Measurements from ENCODE around the gene ZBTB20.

The ZBTB20 gene

GRCh38 chr3:115169808-115170207 is 22.7 kb upstream of the ZBTB20 start:
- no peak for DNase-seq (ENCODE audit: low spot score)
- in situ Hi-C loops (cut with MboI; ENCODE audit: low sequenced_read_pairs, unreplicated experiment) = no loop called here

GRCh38 chr3:115165701-115166100 is 18.6 kb upstream of the ZBTB20 start:
- TF ChIP-seq, protein P1, sequence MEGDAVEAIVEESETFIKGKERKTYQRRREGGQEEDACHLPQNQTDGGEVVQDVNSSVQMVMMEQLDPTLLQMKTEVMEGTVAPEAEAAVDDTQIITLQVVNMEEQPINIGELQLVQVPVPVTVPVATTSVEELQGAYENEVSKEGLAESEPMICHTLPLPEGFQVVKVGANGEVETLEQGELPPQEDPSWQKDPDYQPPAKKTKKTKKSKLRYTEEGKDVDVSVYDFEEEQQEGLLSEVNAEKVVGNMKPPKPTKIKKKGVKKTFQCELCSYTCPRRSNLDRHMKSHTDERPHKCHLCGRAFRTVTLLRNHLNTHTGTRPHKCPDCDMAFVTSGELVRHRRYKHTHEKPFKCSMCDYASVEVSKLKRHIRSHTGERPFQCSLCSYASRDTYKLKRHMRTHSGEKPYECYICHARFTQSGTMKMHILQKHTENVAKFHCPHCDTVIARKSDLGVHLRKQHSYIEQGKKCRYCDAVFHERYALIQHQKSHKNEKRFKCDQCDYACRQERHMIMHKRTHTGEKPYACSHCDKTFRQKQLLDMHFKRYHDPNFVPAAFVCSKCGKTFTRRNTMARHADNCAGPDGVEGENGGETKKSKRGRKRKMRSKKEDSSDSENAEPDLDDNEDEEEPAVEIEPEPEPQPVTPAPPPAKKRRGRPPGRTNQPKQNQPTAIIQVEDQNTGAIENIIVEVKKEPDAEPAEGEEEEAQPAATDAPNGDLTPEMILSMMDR (IDR thresholded peaks at IDR 0.05; ENCODE audit: borderline replicate concordance, control extremely low read depth, extremely low read depth, insufficient read depth, missing control alignments) = no peak
- in situ Hi-C loops (cut with MboI; ENCODE audit: low sequenced_read_pairs, unreplicated experiment) = no loop called here
- no peak for DNase-seq (ENCODE audit: low spot score)

More at GRCh38 chr3:115169808-115170207, 22.7 kb upstream of the ZBTB20 start:
- TF ChIP-seq, protein P1 (IDR thresholded peaks at IDR 0.05; ENCODE audit: borderline replicate concordance, control extremely low read depth, extremely low read depth, insufficient read depth, missing control alignments) = no peak

DNA sequence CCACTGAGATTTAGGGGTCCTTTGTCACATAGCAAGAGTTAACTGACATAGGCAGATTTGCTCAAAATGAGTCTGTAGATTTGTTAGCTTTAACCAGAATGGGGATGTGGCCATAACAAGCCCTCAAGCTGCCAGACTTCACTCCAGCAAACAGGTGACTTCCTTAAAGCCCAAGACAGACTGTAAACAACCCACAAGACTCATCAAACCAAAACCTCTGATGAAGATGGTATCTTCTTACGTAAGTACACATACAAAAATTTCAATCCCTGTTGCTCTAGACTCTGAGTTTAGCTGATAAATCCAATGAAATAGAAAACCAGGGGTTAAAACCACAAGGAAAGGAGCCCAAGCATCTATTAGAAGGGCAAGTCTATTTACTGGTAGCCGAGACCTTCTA is 18.2 kb upstream of the ZBTB20 start:
- in situ Hi-C loops (cut with MboI; ENCODE audit: low sequenced_read_pairs, unreplicated experiment) = no loop called here
- no peak for DNase-seq (ENCODE audit: low spot score)
- TF ChIP-seq, protein P1 (IDR thresholded peaks at IDR 0.05; ENCODE audit: borderline replicate concordance, control extremely low read depth, extremely low read depth, insufficient read depth, missing control alignments) = no peak

DNA sequence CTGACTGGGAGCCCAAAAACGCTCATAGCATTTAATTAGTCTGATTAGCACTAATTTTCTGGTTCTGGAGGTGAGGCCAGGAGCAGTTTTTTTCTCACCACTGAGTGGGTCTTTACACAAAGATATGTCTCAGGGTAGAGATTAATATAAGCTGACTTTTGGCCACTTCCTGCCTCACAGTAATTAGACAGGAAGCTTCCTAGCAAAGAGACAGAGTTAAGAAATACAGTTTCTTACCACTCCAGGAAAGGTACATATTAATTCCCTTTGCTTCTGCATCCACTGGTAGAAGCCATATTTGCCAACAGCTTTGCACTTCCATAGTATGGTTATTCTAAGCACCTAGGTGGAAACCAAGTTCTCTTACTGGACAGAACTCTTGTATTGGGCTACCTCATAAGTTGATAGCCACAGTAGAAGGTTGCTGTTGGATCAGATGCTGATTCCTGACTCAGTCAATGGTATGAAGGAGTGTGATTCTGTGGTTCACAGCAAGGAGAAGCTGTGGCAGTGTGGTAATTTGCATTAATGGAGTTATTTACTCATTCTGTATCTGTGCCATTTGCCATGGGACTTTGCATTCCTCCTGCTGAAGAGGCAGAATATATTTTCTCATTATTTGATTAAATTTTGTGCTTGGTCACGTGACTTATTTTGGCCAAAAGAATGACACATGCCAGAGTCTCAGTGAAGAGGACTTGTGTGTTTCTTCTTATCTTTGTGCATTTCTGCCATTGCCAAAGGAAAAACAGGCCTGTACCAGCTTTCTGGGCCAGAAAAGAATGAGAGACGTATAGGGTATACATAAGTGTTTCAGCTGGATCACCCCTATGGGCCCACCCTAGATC is 17.5 kb upstream of the ZBTB20 start:
- in situ Hi-C loops (cut with MboI; ENCODE audit: low sequenced_read_pairs, unreplicated experiment) = no loop called here

GRCh38 chr3:115162759-115163158 is 15.7 kb upstream of the ZBTB20 start:
- in situ Hi-C loops (cut with MboI; ENCODE audit: low sequenced_read_pairs, unreplicated experiment) = no loop called here
- TF ChIP-seq, protein P1 (IDR thresholded peaks at IDR 0.05; ENCODE audit: borderline replicate concordance, control extremely low read depth, extremely low read depth, insufficient read depth, missing control alignments) = no peak
- no peak for DNase-seq (ENCODE audit: low spot score)

More for the DNA sequence above, 17.5 kb upstream of the ZBTB20 start:
- DNase-seq (ENCODE audit: low spot score) = no peak
- TF ChIP-seq, protein P1 (IDR thresholded peaks at IDR 0.05; ENCODE audit: borderline replicate concordance, control extremely low read depth, extremely low read depth, insufficient read depth, missing control alignments) = no peak

- TF ChIP-seq, protein P1 (IDR thresholded peaks at IDR 0.05; ENCODE audit: borderline replicate concordance, control extremely low read depth, extremely low read depth, insufficient read depth, missing control alignments) = no peak
- DNase-seq (ENCODE audit: low spot score) = no peak
- in situ Hi-C loops (cut with MboI; ENCODE audit: low sequenced_read_pairs, unreplicated experiment) = no loop called here
These were observed 14.8 kb upstream of the ZBTB20 start for GRCh38 chr3:115161866-115162265.

Measured in GM13976 (cell line).